ENCODE data around the gene PRCP.

- TF ChIP-seq CTCF (conservative IDR thresholded peaks at IDR 0.05; ENCODE audit: low read depth, low read length) (no peak), EZH2 (IDR thresholded peaks at IDR 0.05; ENCODE audit: borderline replicate concordance, low read depth, low read length, poor library complexity, severe bottlenecking) (no peak)
Measured at GRCh38 chr11:82807646-82808045, 92.6 kb downstream of the PRCP start.
